ENCODE data around the gene IGFBP5.
A peak's percentile ranks its signal among the peaks of the same experiment; 100 is the strongest.

The IGFBP5 gene

DNA sequence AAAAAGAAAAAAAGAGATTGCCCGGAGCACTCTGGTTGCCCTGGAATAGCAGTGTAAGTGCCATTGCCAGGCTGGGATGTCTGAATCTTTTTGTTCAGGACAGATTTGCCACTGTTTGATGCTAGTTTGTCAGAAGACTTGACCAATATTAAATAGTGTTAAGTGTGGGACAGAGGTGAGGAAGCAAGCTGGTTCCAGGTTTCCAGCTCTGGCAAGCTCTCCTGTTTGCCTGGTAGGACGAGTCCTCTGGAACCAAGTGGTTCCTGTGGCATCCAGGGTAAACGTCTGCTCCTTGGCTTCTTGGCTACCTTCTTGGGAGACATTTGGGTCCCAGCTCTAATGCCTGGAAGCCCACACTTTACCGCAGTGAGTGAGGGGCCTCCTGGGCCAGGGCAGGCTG, 20.8 kb upstream of the IGFBP5 start:
- Histone ChIP-seq H3K4me3 (no peak overlapping the region), H3K27ac (peak overlapping the region in 10 of 21 experiments; percentile 9 to 66 (median 46))

- H3K27ac ChIP-seq = peak overlapping the region in 10 of 21 experiments; percentile 1 to 66 (median 40)
- no peak overlapping the region for H3K4me3 ChIP-seq
Measured at GRCh38 chr2:216715402-216715974, 20.1 kb upstream of the IGFBP5 start.

GRCh38 chr2:216714376-216714775, 19.0 kb upstream of the IGFBP5 start:
- H3K27ac ChIP-seq = peak overlapping the region in 8 of 21 experiments; percentile 0 to 66 (median 42)

GRCh38 chr2:216713691-216714336, 18.5 kb upstream of the IGFBP5 start:
- H3K4me3 ChIP-seq = no peak overlapping the region
- peak overlapping the region in 10 of 21 experiments; percentile 0 to 66 (median 42) for H3K27ac ChIP-seq

More at GRCh38 chr2:216714376-216714775, 19.0 kb upstream of the IGFBP5 start:
- H3K4me3 ChIP-seq = no peak overlapping the region

GRCh38 chr2:216711348-216711747, 16.0 kb upstream of the IGFBP5 start:
- Histone ChIP-seq H3K4me3 (no peak overlapping the region), H3K27ac (peak overlapping the region in 9 of 21 experiments; percentile 4 to 67 (median 46))

- H3K4me3 ChIP-seq = no peak overlapping the region
- peak overlapping the region in 11 of 21 experiments; percentile 4 to 67 (median 39) for H3K27ac ChIP-seq
Measured at GRCh38 chr2:216710551-216711301, 15.4 kb upstream of the IGFBP5 start.

DNA sequence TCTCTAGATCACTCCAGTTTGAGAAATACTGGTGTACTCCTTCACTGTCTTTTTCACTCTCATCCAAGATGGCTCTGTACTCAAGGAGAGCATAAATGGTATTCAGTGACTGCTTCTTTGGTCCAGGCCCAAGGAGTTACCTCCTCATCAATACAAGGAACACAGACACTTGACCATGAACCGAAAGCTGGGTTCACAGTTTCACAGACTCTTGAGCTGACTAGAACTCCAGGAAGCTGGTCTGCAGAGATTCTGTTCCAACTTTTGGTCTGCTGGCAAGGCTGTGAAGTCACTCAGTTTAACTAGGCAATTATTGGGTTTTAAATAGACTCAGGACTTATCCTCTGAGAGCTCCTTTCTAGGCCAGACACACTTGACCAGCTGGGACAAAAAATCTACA, 7.4 kb upstream of the IGFBP5 start:
- H3K27ac ChIP-seq = no peak overlapping the region
- H3K4me3 ChIP-seq = no peak overlapping the region

DNA sequence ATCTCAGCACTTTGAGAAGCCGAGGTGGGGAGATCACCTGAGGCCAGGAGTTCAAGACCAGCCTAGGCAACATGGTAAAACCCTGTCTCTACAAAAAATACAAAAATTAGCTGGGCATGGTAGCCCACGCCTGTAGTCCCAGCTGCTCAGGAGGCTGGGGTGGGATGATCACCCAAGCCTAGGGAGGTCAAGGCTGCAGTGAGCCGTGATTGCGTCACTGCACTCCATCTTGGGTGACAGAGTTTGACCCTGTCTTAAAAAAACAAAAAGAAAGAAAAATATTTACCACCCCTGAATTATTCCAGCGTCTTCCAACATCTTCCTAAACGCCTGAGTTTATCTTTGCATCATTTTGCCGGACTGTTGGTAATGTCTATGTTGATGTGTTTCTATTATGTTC, 6.2 kb upstream of the IGFBP5 start:
- Histone ChIP-seq H3K4me3 (no peak overlapping the region), H3K27ac (no peak overlapping the region)

- peak overlapping the region in 1 of 21 experiments; percentile 12 for H3K27ac ChIP-seq
Measured at GRCh38 chr2:216700781-216701180, 5.4 kb upstream of the IGFBP5 start.

GRCh38 chr2:216700088-216700567, 4.8 kb upstream of the IGFBP5 start:
- peak overlapping the region in 4 of 21 experiments; percentile 12 to 27 (median 18) for H3K27ac ChIP-seq

More at GRCh38 chr2:216700781-216701180, 5.4 kb upstream of the IGFBP5 start:
- H3K4me3 ChIP-seq = no peak overlapping the region

DNA sequence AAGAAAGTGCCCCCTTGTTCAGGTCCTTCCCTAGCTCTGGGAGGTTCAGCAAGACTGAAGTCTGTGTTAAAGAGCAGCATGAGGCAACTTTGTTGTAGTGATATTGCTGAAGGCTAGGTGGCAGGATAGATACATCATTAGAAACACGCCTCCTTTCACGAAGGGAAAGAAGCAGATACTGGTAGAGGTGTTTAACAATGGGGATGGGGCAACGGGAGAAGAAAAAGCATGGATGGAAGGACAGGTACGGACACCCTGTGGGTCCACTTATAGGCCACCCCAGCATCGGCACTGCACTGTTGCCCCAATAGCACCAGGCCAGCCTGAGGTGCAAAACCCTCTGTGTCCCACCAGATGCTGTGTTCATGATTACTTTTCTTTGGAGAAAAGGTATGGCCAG, 3.5 kb upstream of the IGFBP5 start:
- Histone ChIP-seq H3K27ac (no peak overlapping the region), H3K4me3 (no peak overlapping the region)

More at GRCh38 chr2:216700088-216700567, 4.8 kb upstream of the IGFBP5 start:
- no peak overlapping the region for H3K4me3 ChIP-seq

DNA sequence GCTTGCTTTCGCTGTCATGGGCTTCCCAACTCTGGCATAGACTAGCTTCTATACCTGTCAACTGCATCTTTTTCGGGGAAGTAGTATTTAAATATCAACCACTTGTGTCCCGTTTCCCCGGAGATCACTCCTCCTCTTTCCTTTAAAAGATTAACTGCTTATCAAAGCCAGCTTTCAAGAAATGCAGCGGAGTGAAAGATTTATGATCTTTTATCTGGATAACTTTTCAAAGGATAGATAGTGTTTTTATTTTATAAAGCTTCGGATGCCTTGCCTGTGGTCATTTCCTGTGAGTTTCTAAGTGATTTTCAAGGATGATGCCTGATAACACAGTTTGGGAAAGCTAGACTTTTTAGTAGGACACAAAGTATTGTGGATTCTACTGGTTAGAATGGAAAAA, 2.9 kb upstream of the IGFBP5 start:
- no peak overlapping the region for H3K4me3 ChIP-seq
- H3K27ac ChIP-seq = no peak overlapping the region

- no peak overlapping the region for H3K4me3 ChIP-seq
- H3K27ac ChIP-seq = no peak overlapping the region
Measured at GRCh38 chr2:216696751-216697560, 1.6 kb upstream of the IGFBP5 start.

GRCh38 chr2:216696321-216696720, 972 bp upstream of the IGFBP5 start:
- H3K27ac ChIP-seq = peak overlapping the region in 1 of 21 experiments; percentile 50
- no peak overlapping the region for H3K4me3 ChIP-seq

- Histone ChIP-seq H3K27ac (peak overlapping the region in 16 of 21 experiments; percentile 23 to 85 (median 56)), H3K4me3 (peak overlapping the region; percentile 25 to 54 (median 33))
Measured at GRCh38 chr2:216694826-216695217, 527 bp downstream of the IGFBP5 start.

DNA sequence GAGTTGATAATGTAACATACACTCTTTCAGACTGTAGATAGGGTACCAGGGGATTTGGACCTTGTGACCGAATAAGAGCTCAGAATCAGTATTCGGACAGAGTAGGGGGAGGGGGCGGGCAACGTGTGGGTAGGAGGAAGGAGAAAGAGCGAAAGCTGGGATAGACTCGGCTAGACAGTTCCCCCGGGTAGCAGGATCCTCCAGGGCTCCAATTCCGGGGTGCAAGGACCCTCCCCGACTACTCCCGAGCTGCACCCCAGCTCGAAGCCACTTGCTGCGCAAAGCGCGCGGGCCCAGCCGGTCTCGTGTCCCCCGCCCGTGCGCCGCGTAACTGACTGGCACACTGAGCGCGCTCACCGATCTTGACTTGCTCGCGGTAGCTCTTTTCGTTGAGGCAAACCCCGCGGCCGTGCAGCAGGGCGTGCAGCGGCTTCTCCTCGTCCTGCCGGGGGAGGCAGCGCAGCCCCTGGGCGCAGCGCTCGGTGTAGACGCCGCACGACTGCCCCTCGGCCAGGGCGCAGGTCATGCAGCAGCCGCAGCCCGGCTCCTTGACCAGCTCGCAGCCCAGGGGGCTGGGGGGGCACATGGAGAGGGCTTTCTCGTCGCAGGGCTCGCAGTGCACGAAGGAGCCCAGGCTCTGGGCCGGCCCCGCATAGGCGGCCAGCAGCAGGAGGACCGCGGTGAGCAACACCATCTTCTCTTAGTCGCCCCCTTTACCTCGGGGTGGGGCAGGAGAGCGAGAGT, 1.1 kb downstream of the IGFBP5 start:
- peak overlapping the region; percentile 25 to 54 (median 33) for H3K4me3 ChIP-seq
- H3K27ac ChIP-seq = peak overlapping the region in 19 of 21 experiments; percentile 9 to 85 (median 50)

DNA sequence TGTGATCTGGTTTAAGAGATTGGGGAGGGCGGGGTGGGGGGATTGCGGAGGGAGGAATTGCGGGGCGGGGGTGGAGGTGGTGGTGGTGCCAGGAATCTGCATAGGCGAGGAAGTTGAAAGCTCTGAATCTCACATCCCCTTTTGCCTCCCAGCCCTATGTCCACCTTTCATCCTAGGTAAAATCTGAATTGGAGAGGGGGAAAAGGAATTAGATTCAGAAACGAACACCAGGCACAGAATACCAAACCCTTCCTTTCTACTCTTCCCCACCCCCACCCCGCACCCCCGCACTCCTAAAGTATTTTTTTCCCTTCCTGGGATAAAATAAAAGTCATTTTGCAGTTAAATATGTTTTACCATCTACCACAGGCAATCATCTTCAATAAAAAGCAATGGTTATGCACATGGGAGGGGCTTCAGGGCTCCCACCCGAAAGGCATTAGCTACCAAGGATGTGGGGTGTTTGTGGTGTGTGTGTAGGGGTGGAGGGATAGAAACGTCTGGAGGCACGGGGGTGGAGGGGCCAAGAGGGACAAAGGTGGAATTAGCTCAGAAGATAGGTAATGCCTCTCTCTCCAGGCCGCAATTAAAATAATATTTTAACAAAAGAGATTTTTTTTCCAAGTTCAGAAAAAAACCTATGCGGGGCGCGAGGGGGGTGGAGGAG, 1.8 kb downstream of the IGFBP5 start:
- Histone ChIP-seq H3K27ac (peak overlapping the region in 18 of 21 experiments; percentile 6 to 85 (median 56)), H3K4me3 (peak overlapping the region; percentile 25 to 54 (median 33))
